Measurements from ENCODE around the gene PIGO. TPM values are rescaled to one million over a fixed set of nuclear protein-coding genes. Genes with fewer than 3 reads are reported as not detected.

Gene PIGO
- total RNA-seq, 1 experiment from 2014 or later = 18.9 TPM

GRCh38 chr9:35071814-35072460, 24.5 kb downstream of the PIGO start:
- peak; percentile 92 for DNase-seq (ENCODE audit: low read depth)

- peak; percentile 21 for DNase-seq (ENCODE audit: low read depth)
Observed at GRCh38 chr9:35070823-35071813, 25.3 kb downstream of the PIGO start.

DNA sequence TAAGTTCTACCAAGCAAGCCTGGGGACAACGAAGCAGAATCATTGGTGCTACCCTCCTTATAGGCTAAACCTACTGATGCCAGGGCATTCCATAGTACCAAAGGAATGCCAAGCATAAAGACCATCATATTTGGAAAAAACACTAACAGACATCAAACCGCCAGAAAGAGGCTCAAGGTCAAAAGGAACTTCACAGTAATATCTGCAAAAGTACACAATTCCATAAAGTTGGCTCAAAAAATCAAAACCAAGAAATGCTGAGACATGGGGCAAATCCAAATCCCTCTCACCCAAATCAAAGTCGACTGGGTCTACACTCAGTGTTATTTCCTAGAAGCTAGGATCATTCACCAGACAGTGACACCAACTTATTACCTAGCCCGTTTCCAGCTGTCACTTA, 27.4 kb downstream of the PIGO start:
- no peak for DNase-seq (ENCODE audit: low read depth)

- DNase-seq (ENCODE audit: low read depth) = no peak
Observed at GRCh38 chr9:35067056-35067455, 29.3 kb downstream of the PIGO start.

DNA sequence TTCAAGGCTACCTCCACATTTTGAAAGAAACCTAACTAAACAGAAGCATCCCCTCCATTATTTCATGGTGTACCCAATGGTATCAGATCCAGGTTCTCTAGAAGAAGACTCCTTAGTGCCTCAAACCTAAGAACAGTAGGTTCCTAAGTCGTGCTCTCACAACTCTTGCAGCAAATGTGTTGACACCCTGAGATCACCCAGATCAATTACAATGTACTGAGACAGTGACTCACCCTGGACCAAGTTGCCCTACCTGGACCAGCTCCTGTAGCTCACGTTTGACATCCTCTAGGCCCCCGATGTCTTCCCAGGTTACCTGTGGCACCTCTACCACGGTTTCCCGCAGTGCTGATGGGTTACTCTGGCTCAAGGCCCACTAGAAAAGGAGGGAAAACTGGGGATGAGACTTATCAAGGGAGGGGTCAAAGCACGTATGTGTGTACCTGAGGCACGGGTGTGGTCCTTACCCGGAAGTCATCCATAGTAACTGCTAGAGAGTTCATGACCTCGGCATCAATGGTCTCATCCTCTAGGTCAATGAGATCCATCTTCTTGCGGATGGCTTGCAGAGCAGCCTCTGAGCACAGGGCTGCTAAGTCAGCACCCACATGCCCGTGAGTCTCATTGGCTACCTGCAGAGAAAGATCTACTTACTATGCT, 35.7 kb downstream of the PIGO start:
- DNase-seq (ENCODE audit: low read depth) = no peak

DNA sequence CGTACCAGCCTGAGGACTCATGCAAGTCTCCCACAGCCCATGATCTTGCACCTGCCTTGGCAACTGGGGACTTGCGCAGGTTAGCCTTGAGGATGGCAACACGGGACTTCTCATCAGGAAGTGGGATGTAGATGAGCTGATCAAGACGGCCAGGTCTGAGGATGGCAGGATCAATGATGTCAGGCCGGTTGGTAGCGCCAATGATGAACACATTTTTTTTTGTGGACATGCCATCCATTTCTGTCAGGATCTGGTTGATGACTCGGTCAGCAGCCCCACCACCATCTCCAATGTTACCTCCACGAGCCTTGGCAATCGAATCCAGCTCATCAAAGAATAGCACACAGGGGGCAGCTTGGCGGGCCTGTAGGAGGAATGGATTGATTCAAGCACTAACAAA, 37.0 kb downstream of the PIGO start:
- no peak for DNase-seq (ENCODE audit: low read depth)

DNA sequence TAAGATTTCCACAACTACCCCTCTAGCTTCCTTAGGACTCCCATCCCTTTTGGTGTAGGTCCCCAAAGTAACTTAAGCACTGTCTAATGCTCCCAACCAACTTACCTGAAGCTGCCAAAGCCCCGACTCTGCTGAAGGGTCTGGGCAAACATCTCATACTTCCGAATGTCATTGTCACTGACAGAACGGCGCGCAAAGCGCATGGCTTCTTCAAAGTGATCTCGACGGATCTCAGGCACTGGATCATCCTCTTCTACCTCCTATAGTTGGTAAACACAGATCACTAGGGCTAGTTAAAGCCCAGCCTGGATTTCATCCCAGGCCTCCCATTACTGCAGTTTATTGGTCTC, 39.1 kb downstream of the PIGO start:
- DNase-seq (ENCODE audit: low read depth) = no peak

DNA sequence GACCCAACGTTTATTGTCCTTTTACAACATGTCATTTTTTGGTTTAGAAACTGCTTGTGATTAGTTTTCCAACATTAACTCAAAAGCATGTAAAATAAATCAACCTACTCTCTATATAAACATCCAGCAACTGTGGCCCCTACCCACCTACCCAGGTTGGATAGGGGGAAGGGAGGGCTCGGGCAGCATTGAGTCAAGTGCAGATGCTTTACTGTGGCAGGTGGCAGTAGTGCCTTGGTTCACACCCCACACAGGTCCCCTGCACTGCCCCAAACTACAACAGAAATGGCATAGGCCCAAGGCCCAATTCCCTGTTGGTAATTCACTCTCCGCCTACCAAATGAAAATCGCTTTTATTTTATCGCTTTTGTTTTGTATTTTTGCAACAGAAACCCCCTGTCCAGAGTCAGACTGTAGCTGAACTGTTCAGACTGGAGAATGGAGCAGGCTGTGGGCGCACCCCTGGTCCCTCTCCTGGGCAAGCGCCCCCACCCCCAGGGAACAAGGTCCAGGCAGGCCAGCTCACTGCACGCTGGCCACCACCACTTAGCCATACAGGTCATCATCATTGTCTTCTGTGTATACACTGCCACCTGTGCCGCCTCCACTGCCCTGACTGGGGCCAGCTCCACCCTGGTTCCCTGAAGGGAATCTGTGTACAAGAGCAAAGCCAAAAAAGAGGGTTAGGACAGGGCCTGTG, 39.7 kb downstream of the PIGO start:
- no peak for DNase-seq (ENCODE audit: low read depth)

DNA sequence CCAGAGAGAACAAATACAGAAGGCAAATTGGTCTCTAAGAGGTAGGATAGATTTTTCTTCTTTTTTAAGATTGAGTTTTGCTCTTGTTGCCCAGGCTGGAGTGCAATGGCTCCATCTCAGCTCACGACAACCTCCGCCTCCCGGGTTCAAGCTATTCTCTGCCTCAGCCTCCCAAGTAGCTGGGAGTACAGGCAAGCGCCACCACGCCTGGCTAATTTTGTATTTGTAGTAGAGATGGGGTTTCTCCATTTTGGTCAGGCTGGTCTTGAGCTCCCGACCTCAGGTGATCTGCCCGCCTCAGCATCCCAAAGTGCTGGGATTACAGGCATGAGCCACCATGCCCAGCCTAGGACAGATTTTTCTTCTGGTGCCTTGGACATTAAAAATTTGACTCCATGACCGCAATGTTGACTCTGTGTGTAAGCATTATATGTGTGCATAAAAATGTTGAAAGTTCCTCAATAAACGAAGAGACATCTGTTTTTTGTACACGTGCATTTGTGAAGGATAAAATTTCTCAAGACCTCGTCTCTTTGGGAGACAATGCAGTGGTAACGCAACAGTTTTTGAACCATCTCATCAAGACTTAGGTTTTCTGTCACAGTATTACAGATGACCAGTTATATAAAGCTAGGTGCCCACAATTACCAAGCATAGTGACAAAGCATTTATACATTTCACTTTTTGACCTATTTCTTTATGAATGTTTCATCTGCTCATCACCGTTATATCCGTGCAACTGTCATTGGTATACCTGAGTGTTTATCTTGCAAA, 41.3 kb downstream of the PIGO start:
- no peak for DNase-seq (ENCODE audit: low read depth)

- no peak for DNase-seq (ENCODE audit: low read depth)
Observed at GRCh38 chr9:35054185-35054835, 42.1 kb downstream of the PIGO start.

- DNase-seq (ENCODE audit: low read depth) = peak; percentile 55
Observed at GRCh38 chr9:35051069-35051967, 45.1 kb downstream of the PIGO start.

DNA sequence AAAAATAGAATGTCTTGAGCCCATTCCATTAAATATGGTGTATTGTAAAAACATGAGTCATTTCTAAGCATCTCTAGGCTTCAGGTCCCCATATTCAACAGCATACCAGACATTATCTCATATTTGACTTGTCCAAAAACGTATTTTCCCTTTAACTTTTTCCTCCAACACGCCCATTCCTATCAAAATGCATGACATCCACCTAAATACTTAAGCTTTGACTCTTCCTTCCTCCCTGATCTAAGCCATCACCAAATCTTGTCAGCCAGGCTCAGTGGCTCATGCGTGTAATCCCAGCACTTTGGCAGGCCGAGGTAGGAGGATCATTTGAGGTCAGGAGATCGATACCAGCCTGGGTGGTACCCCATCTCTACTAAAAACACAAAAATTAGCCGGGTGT, 47.9 kb downstream of the PIGO start:
- DNase-seq (ENCODE audit: low read depth) = no peak

- DNase-seq (ENCODE audit: low read depth) = no peak
Observed at GRCh38 chr9:35044071-35044470, 52.3 kb downstream of the PIGO start.

GRCh38 chr9:35042891-35043545, 53.4 kb downstream of the PIGO start:
- DNase-seq (ENCODE audit: low read depth) = no peak

- no peak for DNase-seq (ENCODE audit: low read depth)
Observed at GRCh38 chr9:35042081-35042604, 54.2 kb downstream of the PIGO start.

All from Daoy (cell line).